Activated CD4-positive, alpha-beta T cell treated with anti-CD3 and anti-CD28 coated beads for 4 hours (primary cell): ENCODE results near the gene KHSRP.
A peak's percentile ranks its signal among the peaks of the same experiment; 100 is the strongest.
"Not testable (repeated sequence)": the region's sequence is repeated elsewhere in the genome, so short reads cannot be mapped to it uniquely, and the experiment has no call there.

ENCODE experiments used
- DNase-seq, 2 donors: peaks; one replicate each; pipeline ENCODE4 v3.0.0-alpha.2; 2020

KHSRP gene

DNA sequence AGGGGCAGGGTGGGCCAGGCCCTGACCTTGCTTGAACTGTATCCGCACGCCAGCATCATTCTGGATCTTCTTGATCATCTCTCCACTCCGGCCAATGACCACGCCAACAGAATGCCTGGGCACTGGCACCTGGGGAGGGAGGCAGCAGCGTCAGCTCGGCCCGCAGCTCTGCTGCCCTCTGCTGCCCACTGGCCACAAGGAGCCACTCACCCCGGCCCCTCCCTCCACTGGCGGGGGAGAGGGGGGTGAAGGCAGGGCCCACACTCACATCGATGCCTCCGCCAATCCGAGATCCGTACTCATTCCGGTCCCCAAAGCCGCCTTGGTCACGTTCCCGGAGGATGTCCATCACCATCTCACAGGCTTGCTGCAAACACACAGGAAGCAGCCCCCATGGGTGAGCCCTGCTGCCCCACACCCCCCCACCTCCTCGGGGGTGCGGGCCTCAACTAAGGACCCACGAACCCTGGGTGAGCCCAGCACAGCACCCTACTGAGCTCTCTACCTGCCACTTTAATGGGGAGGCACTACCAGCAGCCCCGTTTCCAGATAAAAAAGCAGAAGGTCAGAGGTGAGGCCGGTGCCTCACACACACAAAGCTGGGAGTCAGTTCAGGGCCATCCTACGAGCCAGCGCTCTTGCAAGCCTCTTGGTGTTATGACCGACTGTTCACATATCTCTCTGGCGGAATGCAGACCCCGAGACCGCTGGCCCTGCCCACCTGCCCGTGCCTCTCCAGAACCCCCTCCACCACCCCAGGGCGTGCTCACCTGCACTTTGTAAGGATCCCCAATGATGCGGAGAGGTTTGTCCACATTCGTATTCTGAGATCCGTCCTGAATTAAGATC lies 6.7 kb downstream of the KHSRP start:
- no peak for DNase-seq

DNA sequence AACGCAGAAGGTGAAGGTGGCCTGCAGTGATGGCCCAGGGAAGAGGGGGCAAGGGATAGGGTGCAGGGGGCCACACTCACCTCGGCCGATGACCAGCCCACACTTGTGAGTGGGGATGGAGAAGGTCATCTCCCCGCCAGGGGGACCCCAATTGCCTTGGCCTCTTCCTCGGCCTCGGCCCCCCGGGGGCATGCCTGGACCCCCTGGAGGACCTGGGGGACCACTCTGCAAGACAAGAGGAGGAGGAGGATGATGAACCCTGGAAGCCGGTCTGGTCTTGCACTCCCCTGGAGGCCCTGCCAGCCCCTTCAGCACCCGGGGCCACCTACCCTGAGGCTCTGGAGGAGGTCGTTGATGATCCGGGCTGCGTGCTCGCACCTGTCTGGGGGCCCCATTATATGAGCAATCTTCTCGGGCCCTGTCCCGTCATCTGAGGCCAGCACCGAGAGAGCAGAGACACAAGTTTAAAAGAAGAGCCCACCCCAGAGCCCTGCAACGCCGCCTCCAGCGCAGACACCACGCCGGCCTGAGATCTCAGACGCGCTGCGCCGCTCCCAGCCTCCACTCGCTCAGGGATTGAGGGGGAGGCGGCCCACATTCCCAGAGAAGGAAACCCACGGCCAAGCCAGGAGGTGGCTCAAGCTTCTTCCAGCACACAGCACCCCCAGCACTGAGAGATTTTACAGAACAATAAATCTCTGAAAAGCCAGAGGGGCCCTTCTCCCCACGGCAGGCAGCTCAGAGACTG lies 7.8 kb downstream of the KHSRP start:
- no peak for DNase-seq

DNA sequence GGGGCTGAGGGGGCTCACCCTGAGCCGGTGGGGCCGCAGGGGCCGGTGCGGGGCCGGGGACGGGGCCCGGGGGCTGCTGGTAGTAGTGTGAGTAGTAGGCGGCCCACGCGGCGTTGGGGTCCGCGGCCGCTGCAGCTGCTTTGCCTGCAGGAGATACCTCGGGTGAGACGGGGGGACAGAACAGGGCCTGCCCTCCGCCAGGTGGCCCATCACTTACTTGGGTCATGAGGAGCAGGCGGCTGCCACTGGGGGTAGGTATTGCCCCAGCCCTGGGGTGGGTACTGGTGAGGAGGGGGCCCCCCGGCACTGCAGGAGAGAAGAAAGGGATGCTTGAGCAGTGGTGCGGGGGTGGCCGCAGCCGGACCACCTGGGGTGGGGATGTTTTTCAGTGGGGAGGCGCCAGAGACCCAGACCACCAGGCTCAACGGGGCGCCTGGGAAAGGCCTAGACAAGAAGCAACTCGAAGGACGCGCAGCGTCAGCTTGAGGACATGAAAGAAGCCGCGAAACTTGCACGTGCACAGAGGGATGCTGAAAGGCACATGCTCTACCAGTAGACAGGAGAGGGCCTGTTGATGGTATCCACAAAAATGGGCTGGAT lies 8.9 kb downstream of the KHSRP start:
- no peak for DNase-seq

DNA sequence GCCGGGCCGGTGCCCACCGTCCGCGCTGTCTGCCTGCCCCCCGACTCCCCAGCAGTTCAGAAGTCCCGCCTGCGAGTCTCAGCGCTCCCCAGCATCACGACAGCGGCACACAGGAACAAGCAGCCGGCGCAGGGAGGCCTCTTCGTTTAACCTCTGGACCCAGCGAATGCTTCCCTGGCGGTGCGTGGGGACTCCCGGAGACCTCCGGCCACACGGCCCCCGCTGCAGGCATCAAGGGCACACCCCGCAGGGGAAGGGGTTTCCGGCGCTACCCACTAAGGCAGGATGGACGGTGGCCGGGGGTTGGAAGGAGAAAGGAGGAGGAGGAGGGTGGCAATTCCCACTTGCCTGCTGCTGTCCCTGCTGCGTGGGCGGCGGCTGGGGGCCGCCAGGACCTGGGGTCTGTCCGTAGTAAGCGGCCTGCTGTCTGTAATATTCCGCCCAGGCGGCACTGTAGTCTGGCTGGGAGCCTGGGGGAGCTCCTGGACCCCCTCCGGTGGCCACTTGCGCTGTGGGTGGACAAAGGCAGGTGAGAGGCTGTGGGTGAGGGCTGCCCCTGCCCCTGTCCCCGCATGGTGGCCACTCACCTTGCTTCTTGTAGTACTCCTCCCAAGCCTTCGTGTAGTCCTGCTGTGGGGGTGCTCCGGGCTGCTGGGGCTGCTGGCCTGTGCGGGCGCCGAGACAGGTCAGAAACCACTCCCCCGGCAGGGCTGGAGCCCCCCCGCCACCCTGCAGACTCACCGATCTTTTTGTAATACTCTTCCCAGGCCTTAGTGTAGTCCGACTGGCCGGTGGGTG lies 9.6 kb downstream of the KHSRP start:
- DNase-seq = no peak

DNA sequence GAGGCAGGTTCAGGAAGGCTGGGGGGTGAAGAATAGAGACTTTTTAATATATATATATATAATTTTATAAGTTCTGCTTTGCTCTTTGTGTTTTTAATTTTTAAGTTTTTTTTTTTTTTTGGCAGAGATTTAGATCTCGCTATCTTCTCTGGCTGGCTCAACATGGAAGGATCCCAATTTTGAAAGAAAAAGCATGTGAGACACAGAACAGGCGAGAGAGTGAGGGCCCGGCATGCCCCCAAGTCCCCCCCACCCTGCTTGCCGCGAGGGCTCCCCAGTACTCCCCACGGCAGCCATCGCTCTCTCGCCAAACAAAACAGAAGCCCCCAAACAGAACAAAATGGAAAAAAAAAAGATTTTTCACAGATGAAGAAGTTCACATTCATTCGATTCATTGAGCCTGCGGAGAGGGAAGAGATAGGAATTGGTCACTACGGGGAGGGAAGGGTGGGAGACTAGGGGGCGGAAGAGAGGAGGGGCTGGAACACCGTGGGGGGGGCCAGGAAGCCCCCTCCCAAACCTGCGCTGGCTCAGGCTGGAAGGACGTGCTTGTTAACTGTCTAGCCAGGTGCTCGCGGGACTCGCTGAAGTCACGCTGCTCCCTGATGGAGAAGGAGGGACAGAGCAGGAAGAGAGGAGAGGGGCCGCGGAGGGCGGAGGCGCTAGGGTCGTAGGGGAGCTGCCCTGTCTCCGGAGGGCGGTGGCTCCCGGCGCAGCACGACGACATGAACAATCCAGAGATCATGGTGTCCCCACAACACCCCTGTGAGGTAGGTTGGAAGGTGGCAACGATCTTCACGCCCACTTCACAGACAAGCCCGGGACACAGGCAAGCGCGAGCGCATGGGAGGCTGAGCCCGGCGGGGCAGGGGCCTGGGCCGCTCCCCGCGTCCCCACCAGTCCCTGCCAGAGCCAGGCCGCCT lies 10.6 kb downstream of the KHSRP start:
- DNase-seq = no peak

DNA sequence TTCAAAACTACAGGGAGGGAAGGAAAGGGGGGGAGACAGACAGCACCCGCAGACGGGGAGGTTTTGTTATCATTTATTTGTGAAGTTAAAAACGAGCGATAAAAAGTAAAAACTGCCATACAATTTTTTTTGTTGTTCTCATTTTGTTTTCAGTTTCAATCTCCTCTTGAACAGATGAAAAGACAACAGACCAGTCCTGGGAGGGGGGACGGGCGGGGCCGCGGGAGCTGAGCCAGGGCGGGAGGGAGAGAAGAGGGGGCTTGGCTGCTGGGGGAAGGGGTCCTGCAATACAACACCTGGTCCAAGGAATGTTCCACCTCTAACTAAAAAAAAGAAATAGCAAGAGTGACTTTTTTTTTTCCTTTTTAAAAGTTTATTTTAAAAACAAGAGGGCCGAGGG lies 11.3 kb downstream of the KHSRP start:
- DNase-seq = no peak

DNA sequence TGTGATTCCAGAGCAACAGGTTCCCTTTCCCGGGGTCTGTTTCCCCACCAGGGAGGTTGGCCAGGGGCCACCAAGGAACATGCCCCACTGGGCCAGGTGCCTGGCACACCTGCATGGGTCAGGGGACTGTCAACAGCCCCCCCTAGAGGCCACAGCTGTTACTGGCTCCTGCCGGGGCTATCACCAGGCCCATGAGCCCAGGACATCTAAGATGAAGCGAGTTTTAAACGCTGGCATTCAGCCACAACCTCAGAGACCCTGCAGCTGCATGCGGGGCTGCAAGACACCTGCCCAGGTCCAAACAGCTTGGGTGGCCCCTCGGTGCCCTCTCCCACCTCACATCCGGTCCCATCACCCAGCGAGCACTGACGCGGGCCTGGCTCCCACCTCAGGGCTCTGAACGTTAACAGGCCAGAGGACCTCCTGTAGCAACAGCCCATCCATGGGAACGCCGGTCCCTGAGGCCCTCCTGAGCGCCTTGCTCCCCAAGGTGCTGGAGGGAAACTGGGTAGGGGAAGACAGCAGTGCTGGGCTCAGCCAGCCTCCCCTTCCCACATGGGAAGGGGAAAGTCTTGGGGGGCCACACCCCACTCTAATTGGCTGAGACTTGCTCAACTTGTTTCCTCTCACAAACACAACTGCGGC lies 12.0 kb downstream of the KHSRP start:
- DNase-seq = peak; percentile 44 to 47

DNA sequence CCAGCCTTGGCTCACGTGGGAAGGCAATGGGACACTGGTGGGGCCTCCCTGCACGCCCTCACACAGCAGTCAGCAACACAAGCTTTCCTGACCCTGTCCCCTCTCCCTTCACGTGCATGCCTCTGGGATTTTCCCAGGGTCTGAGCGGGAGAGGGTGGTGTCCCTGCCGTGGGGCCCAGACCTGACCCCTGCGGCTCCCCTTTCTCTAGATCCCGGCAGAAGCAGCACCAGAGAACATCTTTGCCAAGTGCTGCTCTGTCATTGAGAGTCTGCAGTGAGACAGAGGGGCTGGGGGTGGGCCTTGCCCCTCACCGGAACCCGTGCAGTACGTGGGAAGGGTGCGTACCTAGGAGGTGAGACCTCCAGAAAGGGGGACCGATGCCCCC lies 12.6 kb downstream of the KHSRP start:
- DNase-seq = no peak

DNA sequence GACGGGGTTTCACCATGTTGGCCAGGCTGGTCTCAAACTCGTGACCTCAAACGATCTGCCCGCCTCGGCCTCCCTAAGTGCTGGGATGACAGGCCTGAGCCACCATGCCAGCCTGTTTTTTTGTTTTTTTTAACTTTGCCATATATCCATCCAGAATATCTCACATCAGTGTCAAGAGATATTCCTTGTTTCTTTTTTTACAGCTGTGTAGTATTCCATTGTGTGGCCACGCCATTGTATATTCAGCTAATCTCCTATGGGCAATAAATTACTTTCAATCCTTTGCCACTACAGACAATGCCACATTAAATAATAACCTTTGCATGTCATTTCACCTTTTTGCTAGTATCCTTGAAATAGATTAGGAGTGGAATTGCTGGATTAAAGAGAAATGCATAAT lies 15.3 kb downstream of the KHSRP start:
- DNase-seq = no peak

DNA sequence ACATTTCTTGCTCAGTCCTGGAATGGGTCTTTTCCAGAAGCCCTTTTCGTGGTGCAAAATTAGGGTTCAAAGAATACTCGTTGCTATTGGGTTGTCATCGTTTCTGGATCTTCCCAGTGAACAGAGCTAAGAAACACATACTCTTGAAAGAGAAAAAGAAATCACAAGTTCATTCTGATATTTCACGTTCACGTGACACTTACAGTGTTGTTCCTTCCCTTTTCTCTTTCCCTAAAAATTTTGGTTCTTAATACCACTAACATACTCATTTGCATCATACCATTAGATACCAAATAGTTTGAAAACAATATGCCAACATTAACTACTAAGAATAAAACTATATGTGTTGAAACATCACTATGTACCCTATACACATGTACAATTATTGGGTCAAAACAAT lies 18.2 kb downstream of the KHSRP start:
- no peak for DNase-seq

DNA sequence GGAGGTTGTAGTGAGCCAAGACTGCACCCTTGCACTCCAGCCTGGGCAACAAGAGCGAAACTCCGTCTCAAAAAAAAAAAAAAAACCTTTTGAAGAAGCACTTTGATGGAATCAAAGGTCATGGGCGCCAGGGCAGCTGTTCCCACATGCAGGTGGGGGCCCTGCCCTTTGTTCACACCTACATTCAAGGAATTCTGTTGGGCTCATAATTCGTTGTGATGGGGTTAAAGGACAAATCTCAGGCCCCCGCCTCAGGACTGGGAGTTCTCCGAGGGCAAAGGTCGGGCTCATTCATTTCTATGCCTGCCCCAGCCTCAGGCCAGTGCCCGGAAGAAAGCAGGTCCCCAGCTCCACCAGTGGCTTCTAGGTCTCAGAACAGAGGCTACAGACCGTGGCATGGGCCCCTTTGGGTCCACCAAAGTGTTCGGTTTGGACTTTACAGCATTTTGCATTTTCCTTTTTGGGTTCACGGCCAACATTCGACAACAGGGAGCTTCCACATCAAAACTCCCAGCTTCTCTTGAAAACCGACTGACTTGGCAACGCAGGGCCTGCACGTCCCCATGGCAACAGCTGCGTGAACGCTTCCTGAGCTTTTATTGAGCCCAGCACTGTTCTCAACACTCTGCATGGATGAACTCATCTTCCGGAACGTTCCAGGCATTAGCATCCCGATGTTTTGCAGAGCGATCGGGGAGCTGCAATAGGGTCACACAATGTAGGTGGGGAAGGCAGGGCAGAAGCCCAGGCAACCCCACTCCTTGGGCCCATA lies 21.6 kb downstream of the KHSRP start:
- DNase-seq = no peak

DNA sequence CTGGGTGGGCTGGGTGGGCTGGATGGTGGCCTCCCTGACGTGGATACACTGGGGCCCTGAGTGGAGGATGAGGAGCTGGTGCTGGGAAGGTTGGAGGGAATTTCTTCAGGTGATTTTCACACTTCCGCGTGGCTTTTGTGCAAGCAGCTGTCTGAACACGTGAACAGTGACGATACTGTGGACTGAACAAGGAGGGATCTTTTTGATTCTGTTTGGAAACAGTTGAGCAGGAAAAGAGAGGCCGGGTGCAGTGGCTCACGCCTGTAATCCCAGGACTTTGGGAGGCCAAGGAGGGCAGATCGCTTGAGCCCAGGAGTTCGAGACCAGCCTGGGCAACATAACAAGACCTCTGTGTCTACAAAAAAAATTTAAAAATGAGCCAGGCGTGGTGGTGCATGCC lies 22.6 kb downstream of the KHSRP start:
- no peak for DNase-seq

DNA sequence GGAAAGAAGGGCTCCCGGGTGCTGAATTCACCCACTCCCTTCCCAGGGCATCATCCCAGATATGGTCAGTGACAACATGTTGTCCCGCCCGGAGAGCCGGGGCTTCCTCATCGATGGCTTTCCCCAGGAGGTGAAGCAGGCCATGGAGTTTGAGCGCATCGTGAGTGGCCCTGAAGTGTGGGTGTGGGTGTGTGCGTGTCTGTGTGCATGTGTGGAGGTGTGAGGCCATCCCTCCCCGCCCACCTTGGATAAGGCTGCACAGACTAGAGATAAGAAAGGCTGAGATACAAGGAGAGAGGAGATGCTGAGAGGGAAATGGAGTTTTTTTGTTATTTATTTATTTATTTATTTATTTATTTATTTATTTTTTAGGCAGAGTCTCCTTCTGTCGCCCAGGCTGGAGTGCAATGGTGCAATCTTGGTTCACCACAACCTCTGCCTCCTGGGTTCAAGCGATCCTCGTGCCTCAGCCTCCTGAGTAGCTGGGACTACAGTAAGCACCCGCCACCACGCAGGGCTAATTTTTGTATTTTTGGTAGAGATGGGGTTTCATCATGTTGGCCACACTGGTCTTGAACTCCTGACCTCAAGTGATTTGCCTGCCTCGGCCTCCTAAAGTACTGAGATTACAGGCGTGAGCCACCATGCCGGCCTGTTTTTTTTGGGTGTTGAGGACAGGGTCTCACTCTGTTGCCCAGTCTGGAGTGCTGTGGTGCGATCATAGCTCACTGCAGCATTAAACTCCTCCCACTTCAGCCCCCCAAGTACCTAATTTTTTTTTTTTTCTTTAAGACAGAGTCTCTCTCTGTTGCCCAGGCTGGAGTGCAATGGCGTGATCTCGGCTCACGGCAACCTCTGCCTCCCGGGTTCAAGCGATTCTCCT lies 24.3 kb downstream of the KHSRP start:
- DNase-seq = not testable (repeated sequence)

DNA sequence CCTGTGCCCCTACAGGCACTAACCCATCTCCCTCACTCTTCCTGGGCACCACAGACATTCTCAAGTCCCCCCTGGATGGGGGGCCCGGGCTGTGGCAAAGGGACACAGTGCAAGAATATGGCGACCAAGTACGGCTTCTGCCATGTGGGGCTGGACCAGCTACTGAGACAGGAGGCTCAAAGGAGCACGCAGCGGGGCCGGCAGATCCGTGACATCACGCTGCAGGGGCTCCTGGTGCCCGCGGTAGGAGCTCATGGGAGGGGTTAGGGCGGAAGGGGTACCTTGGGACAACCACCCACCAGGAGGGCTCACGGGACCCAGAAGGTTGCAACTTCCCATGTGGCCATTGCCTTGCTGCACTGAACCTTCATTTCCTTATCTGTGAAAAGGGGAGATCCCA lies 28.3 kb downstream of the KHSRP start:
- DNase-seq = no peak

DNA sequence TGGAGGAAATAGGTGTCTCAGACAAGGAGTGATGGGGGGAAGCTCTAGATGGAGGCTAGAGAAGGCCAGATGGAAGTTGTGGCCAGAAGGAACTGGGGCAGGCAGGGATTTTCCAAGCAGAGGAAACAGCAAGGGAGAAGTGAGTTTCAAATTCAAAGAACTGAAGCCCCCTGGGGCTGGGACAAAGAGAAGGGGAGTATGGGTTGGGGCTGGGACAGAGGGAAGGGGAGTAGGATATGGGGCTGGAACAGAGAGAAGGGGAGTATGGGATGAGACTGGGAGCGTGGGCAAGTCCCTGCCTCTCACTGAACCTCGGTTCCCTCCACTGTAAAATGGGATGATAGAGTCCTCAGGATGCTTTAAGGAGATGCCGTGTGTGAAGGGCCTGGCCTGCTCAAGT lies 29.8 kb downstream of the KHSRP start:
- no peak for DNase-seq

DNA sequence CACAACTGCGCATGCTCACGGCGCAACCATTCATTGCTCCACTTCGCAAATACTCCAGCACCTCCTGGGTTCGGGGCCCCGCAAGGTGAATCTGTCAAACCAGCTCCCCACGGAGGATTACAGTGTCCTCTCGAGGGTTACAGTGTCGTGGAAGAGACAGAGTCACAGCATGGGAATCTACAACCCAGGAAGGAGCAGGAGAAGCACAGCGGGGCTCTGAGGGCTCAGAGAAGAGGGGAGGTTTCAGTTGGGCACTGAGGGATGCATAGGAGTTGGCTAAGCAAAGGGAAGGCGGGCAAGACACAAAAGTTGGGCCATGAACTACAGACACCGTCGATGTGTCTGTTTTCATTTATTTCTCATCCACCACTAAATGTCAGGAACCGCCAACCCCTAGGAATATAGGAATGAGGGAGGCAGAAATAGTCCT lies 30.6 kb downstream of the KHSRP start:
- DNase-seq = peak; percentile 69 to 75

DNA sequence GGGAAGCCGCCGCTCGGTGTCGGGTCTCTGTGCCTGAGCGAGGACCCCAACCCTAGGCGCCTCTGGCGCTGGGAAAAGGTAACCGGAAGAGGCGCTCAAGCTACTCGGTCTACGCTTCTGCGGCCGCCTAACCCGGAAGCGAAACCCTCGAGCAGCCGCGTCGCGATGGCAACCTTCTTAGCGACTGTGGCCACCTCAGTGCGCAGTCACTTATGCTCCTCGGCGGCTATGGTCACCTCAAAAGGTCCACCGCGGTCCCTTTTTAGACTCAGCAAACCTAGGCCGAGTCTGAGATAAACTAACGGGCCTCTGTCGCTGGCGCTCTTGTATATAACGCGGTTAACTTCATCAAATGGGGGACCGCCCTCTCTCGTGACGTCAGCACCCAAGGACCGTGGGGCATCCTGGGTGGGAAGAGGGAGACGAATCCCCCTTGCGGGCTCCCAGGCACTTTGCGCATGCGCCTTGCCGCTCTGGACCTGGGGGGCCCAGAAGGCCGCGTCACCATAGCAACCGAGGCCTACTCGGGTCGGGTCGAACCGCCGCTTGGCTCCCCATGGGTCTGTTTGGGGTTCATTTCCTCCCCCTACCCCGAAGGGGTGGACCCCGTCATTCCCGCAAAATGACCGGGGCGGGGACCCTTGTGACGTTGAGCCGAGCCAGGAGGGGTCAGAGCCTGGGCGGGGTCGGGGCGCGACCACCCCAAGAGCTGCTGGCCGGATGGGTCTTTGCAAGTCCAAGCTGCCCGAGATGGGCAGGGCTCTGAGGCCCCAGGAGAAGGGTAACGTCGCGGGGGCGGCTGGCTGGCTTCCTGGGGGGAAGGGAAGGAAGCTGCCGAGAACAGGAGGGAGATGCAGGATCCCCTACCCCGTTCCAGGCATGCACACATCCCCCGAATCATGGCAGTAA lies 31.3 kb downstream of the KHSRP start, which contains the start of gene GTF2F1:
TSS of gene GTF2F1 (minus strand) at position 91 of the 909 bp plus-strand sequence. CDS start 169 bp downstream, outside the sequence.
- peak; percentile 92 to 93 for DNase-seq
